IMR-90 (cell line): ENCODE measurements around the gene TIGAR. TPM values are rescaled to one million over a fixed set of nuclear protein-coding genes. Genes with fewer than 3 reads are reported as not detected.

Experiments used
- ATAC-seq: fragments of 200-7000 bp; cut with Tn5 transposase; 2 replicates; pipeline ENCODE4 v1.9.1; 2020; ENCODE audit warnings: low read depth, mild to moderate bottlenecking, moderate library complexity
- BruUV-seq: library from RNA; stranded (reverse); fragments of 400-500 nt; replicated peaks from 2 replicates; lab custom pipeline; 2021; lab: Mats Ljungman, UMichigan
- CTCF ChIA-PET: fragments of 300-600 bp; formaldehyde crosslinking; extraction: SDS; loops from one replicate; lab custom pipeline; 2021; ENCODE audit warnings: antibody characterized with exemption; lab: Yijun Ruan, JAX
- POLR2A ChIA-PET: fragments of 300-600 bp; sonication (Branson Sonifier 250); formaldehyde crosslinking; loops from one replicate; lab custom pipeline; 2022; ENCODE audit warnings: antibody characterized with exemption; ENCODE audit not compliant: unreplicated experiment; lab: Charles Lee
- DNase-seq: peaks from one replicate; pipeline ENCODE4 v3.0.0; 2013
- H2AFZ ChIP-seq: replicated peaks from 2 replicates; pipeline ENCODE3; 2013; ENCODE audit warnings: low read length, mild to moderate bottlenecking; ENCODE audit not compliant: poor library complexity
- H2AK5ac ChIP-seq: 2 replicates; pipeline ENCODE4 v1.6.1; 2013; ENCODE audit warnings: low read depth, low read length, inconsistent platforms
- H2AK9ac ChIP-seq: replicated peaks from 2 replicates; pipeline ENCODE3; 2013; ENCODE audit warnings: mild to moderate bottlenecking, low read depth, low read length, moderate library complexity; ENCODE audit not compliant: poor library complexity
- H2BK120ac ChIP-seq: 2 replicates; pipeline ENCODE4 v1.6.1; 2013; ENCODE audit warnings: low read depth, low read length, inconsistent platforms
- H2BK15ac ChIP-seq: 3 replicates; pipeline ENCODE4 v1.6.1; 2013; ENCODE audit warnings: low read depth, low read length, inconsistent platforms
- H2BK20ac ChIP-seq: 2 replicates; pipeline ENCODE4 v1.6.1; 2013; ENCODE audit warnings: low read depth, mild to moderate bottlenecking, inconsistent platforms, low read length, moderate library complexity
- H2BK5ac ChIP-seq: 2 replicates; pipeline ENCODE4 v1.6.1; 2013; ENCODE audit warnings: mild to moderate bottlenecking, low read depth, low read length, inconsistent platforms; ENCODE audit not compliant: poor library complexity, severe bottlenecking
- H3K14ac ChIP-seq: replicated peaks from 2 replicates; pipeline ENCODE4 v1.6.1; 2013; ENCODE audit warnings: low read depth, low read length, inconsistent platforms
- H3K18ac ChIP-seq: 2 replicates; pipeline ENCODE4 v1.6.1; 2013; ENCODE audit warnings: low read depth, low read length, control low read depth
- H3K23ac ChIP-seq: 2 replicates; pipeline ENCODE4 v1.6.1; 2013; ENCODE audit warnings: low read depth, low read length, inconsistent platforms
- H3K27ac ChIP-seq: 2 replicates; pipeline ENCODE4 v1.5.1; 2013; ENCODE audit warnings: mild to moderate bottlenecking, control low read depth, low read length; ENCODE audit not compliant: insufficient read depth
- H3K27me3 ChIP-seq: 2 replicates; pipeline ENCODE4 v1.6.1; 2013; ENCODE audit warnings: low read length; ENCODE audit not compliant: control insufficient read depth, insufficient read depth
- H3K36me3 ChIP-seq: 2 replicates; pipeline ENCODE4 v1.6.1; 2013; ENCODE audit warnings: low read length, mixed read lengths; ENCODE audit not compliant: control insufficient read depth, insufficient read depth
- H3K4ac ChIP-seq: 2 replicates; pipeline ENCODE4 v1.6.1; 2013; ENCODE audit warnings: low read depth, low read length, inconsistent platforms
- H3K4me1 ChIP-seq: 2 replicates; pipeline ENCODE4 v1.6.1; 2013; ENCODE audit warnings: low read length, mixed read lengths; ENCODE audit not compliant: control insufficient read depth, insufficient read depth
- H3K4me2 ChIP-seq: 2 replicates; pipeline ENCODE4 v1.6.1; 2013; ENCODE audit warnings: low read depth, mild to moderate bottlenecking, control low read depth, low read length, moderate library complexity
- H3K4me3 ChIP-seq: 2 replicates; pipeline ENCODE4 v1.5.1; 2013; ENCODE audit warnings: low read depth, mild to moderate bottlenecking, control low read depth, low read length, moderate library complexity; ENCODE audit not compliant: insufficient read depth
- H3K56ac ChIP-seq: 2 replicates; pipeline ENCODE4 v1.6.1; 2013; ENCODE audit warnings: low read length, inconsistent platforms; ENCODE audit not compliant: insufficient read depth; ENCODE audit errors: extremely low read depth
- H3K79me1 ChIP-seq, 2 experiments: 2 replicates each; pipeline ENCODE4 v1.6.1; 2013; ENCODE audit warnings: low read length in 2 of 2, inconsistent platforms in 1 of 2, low read depth in 1 of 2
- H3K9ac ChIP-seq: 2 replicates; pipeline ENCODE4 v1.6.1; 2013; ENCODE audit warnings: low read depth, low read length, control low read depth
- H3K9me1 ChIP-seq: 2 replicates; pipeline ENCODE4 v1.6.1; 2013; ENCODE audit warnings: low read length, inconsistent platforms; ENCODE audit not compliant: insufficient read depth
- H3K9me3 ChIP-seq: 2 replicates; pipeline ENCODE4 v1.6.1; 2013; ENCODE audit warnings: low read length; ENCODE audit not compliant: control insufficient read depth, insufficient read depth
- H4K20me1 ChIP-seq: 2 replicates; pipeline ENCODE4 v1.6.1; 2013; ENCODE audit warnings: low read length, inconsistent platforms; ENCODE audit not compliant: insufficient read depth
- H4K5ac ChIP-seq: 2 replicates; pipeline ENCODE4 v1.6.1; 2013; ENCODE audit warnings: mild to moderate bottlenecking, low read depth, low read length, control low read depth
- H4K8ac ChIP-seq, 2 experiments: 2 replicates each; pipeline ENCODE4 v1.6.1; 2013; ENCODE audit warnings: low read depth in 2 of 2, low read length in 2 of 2, control low read depth in 1 of 2, inconsistent platforms in 1 of 2
- H4K91ac ChIP-seq: 2 replicates; pipeline ENCODE4 v1.6.1; 2013; ENCODE audit warnings: low read depth, low read length, inconsistent platforms; ENCODE audit not compliant: insufficient read depth
- BHLHE40 ChIP-seq: fragments of 150-350 bp; IDR thresholded peaks from 2 replicates; pipeline ENCODE4 v1.6.1; 2016; ENCODE audit warnings: mild to moderate bottlenecking, low read depth, low read length
- CHD1 ChIP-seq: IDR thresholded peaks from 2 replicates; pipeline ENCODE4 v1.6.1; 2012; ENCODE audit warnings: low read depth, low read length, improper control_type of control experiment
- CTCF ChIP-seq: conservative IDR thresholded peaks from 2 replicates; pipeline ENCODE4 v1.5.1; 2012; ENCODE audit warnings: mild to moderate bottlenecking, low read depth, low read length, improper control_type of control experiment
- ELK1 ChIP-seq: fragments of 150-350 bp; IDR thresholded peaks from 2 replicates; pipeline ENCODE4 v1.6.1; 2016; ENCODE audit warnings: low read depth, mild to moderate bottlenecking, low read length, moderate library complexity, borderline replicate concordance
- FOS ChIP-seq: fragments of 150-350 bp; IDR thresholded peaks from 2 replicates; pipeline ENCODE4 v1.6.1; 2016; ENCODE audit warnings: low read depth, low read length
- MAFK ChIP-seq: IDR thresholded peaks from 2 replicates; pipeline ENCODE4 v1.6.1; 2012; ENCODE audit warnings: low read depth, low read length, improper control_type of control experiment
- MXI1 ChIP-seq: IDR thresholded peaks from 2 replicates; pipeline ENCODE4 v1.6.1; 2012; ENCODE audit warnings: low read depth, mild to moderate bottlenecking, low read length, moderate library complexity, borderline replicate concordance
- NFE2L2 ChIP-seq: fragments of 150-350 bp; IDR thresholded peaks from 2 replicates; pipeline ENCODE4 v1.6.1; 2016; ENCODE audit warnings: low read depth, mild to moderate bottlenecking, low read length
- POLR2A ChIP-seq: IDR thresholded peaks from 2 replicates; pipeline ENCODE4 v1.6.1; 2012; ENCODE audit warnings: mild to moderate bottlenecking, low read depth, low read length
- RAD21 ChIP-seq: IDR thresholded peaks from 2 replicates; pipeline ENCODE4 v1.6.1; 2012; ENCODE audit warnings: low read length, improper control_type of control experiment
- RCOR1 ChIP-seq: IDR thresholded peaks from 2 replicates; pipeline ENCODE4 v1.6.1; 2012; ENCODE audit warnings: mild to moderate bottlenecking, low read length, improper control_type of control experiment; ENCODE audit not compliant: insufficient replicate concordance
- RFX5 ChIP-seq: IDR thresholded peaks from 2 replicates; pipeline ENCODE4 v1.8.0; 2012; ENCODE audit warnings: low read depth, mild to moderate bottlenecking, low read length, moderate library complexity
- USF2 ChIP-seq: fragments of 150-350 bp; IDR thresholded peaks from 2 replicates; pipeline ENCODE4 v1.6.1; 2017; ENCODE audit warnings: mild to moderate bottlenecking, antibody characterized with exemption, low read length, low read depth
- WGBS, 2 experiments: methylation state at CpG; one replicate each; pipeline versions ENCODE4 v1.1.5 to v1.1.7; 2013; ENCODE audit warnings: missing lambda C conversion rate in 2 of 2; ENCODE audit not compliant: insufficient read length in 1 of 2; ENCODE audit errors: extremely low coverage in 2 of 2; 5-methylcytosine and 5-hydroxymethylcytosine counted together
- dilution Hi-C: fragments of 300-500 bp; cut with HindIII; formaldehyde crosslinking; loops from one replicate; pipeline ENCODE4 v1.14.3; 2018; ENCODE audit warnings: low sequenced_read_pairs; ENCODE audit not compliant: unreplicated experiment
- in situ Hi-C: fragments of 300-500 bp; cut with MboI; formaldehyde crosslinking; loops from 3 replicates; pipeline ENCODE4 v1.14.3; 2019; ENCODE audit warnings: low sequenced_read_pairs, inconsistent platforms, mixed read lengths
- intact Hi-C: fragments of 100-400 bp; cut with micrococcal nuclease; formaldehyde crosslinking; loops from 2 replicates; pipeline ENCODE4 v1.10.0; 2022
- polyA plus RNA-seq, 3 experiments: library from polyadenylated mRNA; depleted of rRNA; stranded (reverse); fragments of >200 nt; gene quantifications; 2 replicates each; pipeline ENCODE4 v1.2.3, GENCODE V29; 2012; ENCODE audit warnings: low replicate concordance in 1 of 3
- total RNA-seq: library from RNA; depleted of rRNA; stranded (reverse); fragments of >200 nt; gene quantifications from 2 replicates; pipeline ENCODE4 v1.2.3, GENCODE V29; 2012

TIGAR gene
- total and polyA plus RNA-seq, 2 of the 4 experiments (the other 2 are of a cell fraction): 7.3 to 13.7 TPM

- ATAC-seq (no peak), DNase-seq (no peak)
- no peak overlapping the region for H3K9ac ChIP-seq
- no peak overlapping the region for H4K5ac ChIP-seq
- no peaks in the 10 kb centered on the region for H3K9me3 ChIP-seq
- H3K27me3 ChIP-seq: peaks cover 14% of the 10 kb centered on the region
- ChIA-PET CTCF (no interaction called here), POLR2A (no interaction called here)
- TF ChIP-seq BHLHE40 (no peak), RCOR1 (no peak), RAD21 (no peak), ELK1 (no peak), POLR2A (no peak), NFE2L2 (no peak), CTCF (no peak), USF2 (no peak), FOS (no peak), MXI1 (no peak), CHD1 (no peak), MAFK (no peak), RFX5 (no peak)
- H2AFZ ChIP-seq: no peak overlapping the region
- no peak overlapping the region for H2BK120ac ChIP-seq
- H4K8ac ChIP-seq: no peak overlapping the region
- H3K18ac ChIP-seq: no peak overlapping the region
- H2BK15ac ChIP-seq: no peak overlapping the region
- in situ Hi-C loops (no loop called here), dilution Hi-C loops (no loop called here), intact Hi-C loops (no loop called here)
- no peak overlapping the region for H3K23ac ChIP-seq
- H2AK5ac ChIP-seq: no peak overlapping the region
- no peak overlapping the region for H2AK9ac ChIP-seq
- no peak overlapping the region for H3K27ac ChIP-seq
- no peak overlapping the region for H2BK20ac ChIP-seq
- H3K79me1 ChIP-seq: no peaks in the 10 kb centered on the region
- H3K9me1 ChIP-seq: no peaks in the 10 kb centered on the region
- H2BK5ac ChIP-seq: no peak overlapping the region
- no peak overlapping the region for H3K4ac ChIP-seq
- H3K56ac ChIP-seq: no peak overlapping the region
- H3K4me1 ChIP-seq: no peaks in the 10 kb centered on the region
- H4K91ac ChIP-seq: no peak overlapping the region
- no CpG with 5 or more reads among the region's 3 CpGs for WGBS, 2 experiments
- no peak overlapping the region for H3K4me3 ChIP-seq
- H3K4me2 ChIP-seq: no peak overlapping the region
- H3K36me3 ChIP-seq: no peaks in the 10 kb centered on the region
- no peaks in the 10 kb centered on the region; the same call in 1 of the 2 replicates for H4K20me1 ChIP-seq
- BruUV-seq: no TSS peak
- H3K14ac ChIP-seq: no peak overlapping the region
Observed at GRCh38 chr12:4303750-4304149, 17.3 kb upstream of the TIGAR start.
